IPS DF 19.7 (cell line): ENCODE measurements around the gene SLC7A5.
"Not testable (repeated sequence)": the region's sequence is repeated elsewhere in the genome, so short reads cannot be mapped to it uniquely, and the experiment has no call there.

Experiments
- DNase-seq: peaks from one replicate; pipeline ENCODE4 v3.0.0-alpha.2; 2013; ENCODE audit warnings: low read depth, low spot score

SLC7A5 gene

DNA sequence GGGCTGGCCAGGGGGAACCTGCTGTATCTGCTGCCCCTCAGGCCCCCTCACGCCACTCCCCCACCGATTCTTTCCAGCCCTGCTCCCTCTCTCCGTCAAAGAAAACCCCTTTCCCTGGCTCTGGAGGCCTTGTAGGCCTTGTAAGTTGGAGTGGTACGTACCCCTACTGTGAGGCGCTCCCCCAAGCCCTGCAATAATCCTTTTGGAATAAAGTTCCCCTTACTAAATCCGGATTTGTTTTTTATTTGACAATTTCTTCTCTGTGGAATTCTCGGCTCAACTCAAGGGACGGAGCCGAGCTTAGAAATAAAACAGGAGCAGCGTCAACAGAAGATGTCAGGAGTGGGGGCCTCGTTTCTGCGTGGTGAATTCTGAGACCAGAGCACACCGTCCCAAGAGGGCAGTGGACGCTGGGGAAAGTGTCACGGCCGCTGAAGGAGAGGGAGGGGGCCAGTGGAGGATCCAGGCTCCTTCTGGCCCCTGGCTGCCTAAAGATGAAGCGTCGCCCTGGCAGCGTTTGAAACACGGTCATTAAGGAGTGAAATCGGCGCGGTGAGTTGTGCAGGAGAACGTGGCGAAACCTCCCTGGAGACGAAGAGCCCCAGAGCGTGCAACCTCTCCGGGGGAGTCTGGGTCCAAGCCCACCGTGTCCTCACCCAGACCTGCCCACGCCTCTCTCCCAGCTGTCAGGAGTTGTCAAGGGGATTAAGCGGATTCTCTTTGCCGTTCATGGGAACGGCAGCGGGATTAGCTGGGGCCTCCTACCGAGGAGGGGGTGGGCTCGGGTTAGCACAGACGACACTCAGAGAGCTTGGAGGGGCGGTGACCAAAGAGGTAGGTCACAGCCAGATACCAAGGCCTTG is 47.0 kb downstream of the SLC7A5 start:
- DNase-seq, result no peak

DNA sequence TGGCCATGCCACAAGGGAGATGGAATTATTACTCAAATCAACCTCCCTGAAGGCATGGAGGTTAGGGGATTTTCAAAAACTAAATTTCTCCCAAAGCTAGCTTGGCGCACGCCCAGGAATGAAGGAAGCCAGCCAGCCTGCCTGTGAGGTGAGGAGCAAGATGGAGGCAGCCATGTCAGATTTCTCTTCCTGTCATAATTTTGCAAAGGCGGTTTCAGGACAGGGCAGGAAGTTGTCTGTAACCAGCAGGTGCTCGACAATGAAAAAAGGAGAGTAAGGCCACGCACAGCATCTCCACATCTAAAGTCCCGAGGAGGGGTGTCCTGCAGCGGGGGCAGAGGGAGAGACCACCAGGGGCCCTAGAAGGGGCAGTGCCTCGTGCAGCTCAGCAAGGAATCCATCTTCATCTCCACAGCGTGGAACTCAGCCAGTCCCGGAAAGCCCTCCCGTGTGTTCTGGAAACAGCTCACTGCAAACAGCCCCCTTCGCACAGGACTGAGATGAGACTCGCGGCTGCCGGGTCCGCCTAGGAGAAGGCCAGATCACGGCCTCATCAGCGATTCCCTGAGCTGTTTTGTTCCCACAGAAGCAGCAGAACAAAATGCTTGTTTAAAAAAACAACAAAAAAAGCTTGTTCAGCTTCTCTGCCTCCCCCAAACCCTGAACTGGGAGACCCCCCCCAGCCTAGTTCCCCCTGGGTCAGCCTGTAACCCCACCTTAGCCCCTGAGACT is 47.8 kb downstream of the SLC7A5 start:
- DNase-seq, result no peak

DNA sequence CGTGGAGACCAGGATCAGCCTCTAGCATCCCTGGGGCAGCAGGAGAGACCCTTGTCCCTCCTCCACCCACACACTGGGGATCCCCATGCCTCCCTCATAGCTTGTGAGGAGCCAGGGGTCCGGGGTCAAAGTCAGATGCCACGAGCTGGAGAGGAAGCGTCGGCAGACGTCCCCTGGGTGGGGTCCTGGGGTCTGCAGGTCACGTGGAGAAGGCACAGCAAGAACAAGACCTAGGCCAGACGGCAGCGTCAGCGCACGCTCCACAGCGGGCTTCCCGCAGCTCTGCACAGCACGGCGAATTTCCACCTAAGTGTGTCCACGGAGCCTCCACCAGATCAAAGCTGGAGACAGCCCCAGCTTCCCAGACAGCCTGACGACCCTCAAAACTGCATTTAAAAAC is 49.3 kb downstream of the SLC7A5 start:
- no peak for DNase-seq

DNA sequence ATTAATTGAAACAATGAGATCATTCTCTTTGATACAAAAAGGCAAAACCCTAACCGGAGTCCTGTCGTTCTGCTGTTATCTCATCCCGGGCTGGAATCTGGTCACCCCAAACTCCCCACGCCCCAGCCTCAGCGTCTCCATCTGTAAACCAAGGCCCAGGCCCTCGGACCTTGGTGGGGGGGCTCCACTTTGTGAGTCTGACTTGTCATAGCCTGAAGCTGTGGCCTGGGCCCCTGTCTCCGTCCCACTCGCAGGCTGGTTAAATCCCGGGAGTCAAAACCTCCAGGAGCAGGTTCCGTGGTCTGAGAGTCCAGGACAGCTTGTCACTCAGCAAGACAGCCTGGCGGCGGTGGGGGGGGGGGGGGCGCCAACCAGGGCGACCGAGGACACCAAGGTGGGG is 50.0 kb downstream of the SLC7A5 start:
- DNase-seq, result no peak

DNA sequence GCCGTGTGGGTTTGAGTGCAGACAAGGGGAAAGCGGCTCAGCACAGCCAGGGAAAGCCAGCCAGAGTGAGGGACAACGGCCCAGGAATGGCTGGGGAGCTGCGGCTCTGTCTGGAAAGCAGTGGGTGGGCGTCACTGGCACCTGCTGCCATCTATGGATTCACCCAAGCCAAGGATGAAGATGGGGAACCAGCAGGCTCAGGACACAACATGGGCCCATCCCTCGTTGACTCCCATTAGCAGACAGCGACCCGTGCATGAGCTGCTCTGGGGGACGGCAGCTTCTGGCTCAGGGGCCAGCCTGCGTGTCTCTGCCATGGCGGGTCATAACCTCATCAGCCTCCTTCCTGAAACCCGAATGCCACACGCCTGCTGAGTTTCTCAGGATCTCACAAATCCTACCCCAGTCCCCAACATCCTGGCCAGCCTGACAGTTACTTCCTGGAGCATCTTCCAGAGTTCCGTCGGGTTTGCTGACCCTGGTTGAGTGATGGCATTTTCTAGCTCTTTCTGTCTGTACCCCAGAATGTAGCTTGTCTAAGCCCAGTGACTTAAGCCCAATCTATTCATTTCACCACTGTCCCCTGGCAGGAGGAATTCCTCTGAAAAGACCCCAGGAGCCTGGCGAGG is 50.7 kb downstream of the SLC7A5 start:
- no peak for DNase-seq

DNA sequence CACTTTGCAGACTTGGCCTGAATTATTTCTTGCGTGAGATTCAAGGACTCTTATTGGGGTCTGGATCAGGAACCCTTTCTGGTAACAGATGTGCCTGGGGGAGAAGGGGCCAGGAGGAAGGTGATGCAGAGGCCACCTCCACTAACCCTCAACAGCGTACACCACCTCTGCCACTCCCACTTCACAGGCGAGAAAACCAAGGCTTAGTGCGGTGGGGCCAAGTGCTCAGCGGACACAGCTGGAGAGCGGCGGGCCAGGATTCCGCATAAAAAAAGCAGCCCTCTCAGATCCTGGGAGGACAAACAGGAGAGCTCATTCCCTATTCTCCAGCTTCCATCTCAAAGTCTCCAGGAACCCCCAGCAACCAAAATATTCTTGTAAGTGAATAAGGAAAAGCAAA is 51.4 kb downstream of the SLC7A5 start:
- DNase-seq, result no peak

DNA sequence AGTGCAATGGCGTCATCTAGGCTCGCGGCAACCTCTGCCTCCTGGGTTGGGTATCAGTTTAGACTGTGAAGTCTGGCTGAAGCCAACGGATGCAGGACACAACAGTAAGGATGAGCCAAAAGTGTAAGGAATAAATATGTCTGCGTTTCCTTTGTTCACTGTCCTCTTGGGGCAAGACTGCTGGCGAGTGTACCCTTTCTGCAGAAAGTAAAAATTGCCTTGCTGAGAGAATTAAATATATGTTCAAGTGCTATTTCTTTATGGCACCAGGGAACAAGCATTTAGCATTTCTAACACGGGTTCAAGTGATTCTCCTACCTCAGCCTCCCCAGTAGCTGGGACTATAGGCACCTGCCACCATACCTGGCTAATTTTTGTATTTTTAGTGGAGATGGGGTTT is 51.9 kb downstream of the SLC7A5 start:
- DNase-seq, result not testable (repeated sequence)

DNA sequence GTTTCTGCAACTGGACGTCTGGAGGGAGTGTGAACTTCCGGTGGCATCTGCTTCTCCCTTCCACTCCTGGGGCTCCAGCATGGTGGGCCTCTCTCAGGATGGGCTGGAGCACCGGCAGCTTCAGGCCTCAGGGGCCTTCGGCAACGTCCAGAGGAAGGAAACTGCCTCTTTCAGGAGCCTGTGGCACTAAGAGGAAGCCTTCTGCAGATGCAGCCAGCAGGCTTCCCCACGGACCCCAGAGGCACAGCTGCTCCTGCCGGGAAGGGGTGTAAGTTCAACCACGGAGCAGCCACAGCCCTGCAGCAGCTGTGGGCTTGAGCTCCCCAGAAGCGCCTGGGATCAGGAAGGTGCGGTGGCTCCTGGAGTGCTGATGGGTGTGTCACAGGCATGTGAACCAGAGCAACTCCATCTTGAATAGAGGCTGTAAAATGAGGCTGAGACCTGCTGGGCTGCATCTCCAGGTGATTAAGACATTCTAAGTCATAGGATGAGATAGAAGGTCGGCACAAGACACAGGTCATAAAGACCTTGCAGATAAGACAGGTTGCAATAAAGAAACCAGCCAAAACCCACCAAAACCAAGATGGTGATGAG is 52.7 kb downstream of the SLC7A5 start:
- DNase-seq, result no peak

DNA sequence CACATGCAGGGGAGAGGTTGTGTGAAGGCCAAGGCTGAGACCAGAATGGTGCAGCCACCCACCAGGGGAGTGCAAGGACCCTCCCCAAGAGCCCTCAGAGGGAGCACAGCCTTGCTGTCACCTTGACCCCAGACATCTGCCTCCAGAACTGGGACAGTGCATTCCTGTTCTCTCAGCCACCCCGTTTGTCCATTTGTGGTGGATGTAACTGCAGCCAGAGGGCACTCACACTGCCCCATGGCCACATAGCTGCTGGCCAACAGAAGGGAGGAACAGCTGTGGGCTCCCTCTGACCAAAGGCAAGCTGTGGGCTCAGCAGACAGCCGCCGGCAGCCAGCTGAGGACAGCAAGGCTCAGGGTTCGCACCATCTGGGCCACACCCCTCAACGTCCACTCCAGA is 53.7 kb downstream of the SLC7A5 start:
- no peak for DNase-seq

DNA sequence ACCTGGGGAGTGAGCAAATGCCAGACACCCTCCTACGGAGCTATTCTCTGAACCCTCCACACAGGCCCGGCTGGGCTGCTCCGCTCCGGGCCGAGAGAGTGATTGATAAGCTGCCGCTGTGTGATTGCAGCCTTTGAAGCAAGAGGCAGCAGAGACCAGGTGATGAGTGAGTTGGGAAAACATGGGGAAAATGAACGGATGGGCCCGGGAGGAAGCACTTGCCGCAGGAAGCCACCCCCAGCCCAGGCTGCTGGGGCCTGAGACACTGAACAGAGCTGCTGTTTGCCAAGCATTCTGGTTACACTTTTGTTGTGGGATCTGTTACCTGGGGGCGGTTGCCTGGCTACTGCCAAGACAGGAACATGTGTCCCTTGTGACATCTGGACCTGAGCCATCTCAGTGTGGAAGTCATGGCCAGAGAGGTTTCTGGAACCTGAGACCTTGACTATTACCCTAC is 57.1 kb downstream of the SLC7A5 start:
- DNase-seq, result no peak

DNA sequence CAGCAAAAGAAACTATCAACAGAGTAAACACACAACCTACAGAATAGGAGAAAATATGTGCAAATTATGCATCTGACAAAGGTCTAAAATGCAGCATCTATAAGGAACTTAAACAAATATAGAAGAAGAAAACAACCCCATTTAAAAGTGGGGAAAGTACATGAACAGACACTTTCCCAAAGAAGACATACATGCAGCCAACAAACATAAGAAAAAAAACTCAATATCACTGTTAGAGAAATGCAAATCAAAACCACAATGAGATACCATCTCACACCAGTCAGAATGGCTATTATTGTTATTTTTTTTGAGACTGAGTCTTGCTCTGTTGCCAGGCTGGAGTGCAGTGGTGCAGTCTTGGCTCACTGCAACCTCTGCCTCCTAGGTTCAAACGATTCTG is 57.9 kb downstream of the SLC7A5 start:
- not testable (repeated sequence) for DNase-seq

DNA sequence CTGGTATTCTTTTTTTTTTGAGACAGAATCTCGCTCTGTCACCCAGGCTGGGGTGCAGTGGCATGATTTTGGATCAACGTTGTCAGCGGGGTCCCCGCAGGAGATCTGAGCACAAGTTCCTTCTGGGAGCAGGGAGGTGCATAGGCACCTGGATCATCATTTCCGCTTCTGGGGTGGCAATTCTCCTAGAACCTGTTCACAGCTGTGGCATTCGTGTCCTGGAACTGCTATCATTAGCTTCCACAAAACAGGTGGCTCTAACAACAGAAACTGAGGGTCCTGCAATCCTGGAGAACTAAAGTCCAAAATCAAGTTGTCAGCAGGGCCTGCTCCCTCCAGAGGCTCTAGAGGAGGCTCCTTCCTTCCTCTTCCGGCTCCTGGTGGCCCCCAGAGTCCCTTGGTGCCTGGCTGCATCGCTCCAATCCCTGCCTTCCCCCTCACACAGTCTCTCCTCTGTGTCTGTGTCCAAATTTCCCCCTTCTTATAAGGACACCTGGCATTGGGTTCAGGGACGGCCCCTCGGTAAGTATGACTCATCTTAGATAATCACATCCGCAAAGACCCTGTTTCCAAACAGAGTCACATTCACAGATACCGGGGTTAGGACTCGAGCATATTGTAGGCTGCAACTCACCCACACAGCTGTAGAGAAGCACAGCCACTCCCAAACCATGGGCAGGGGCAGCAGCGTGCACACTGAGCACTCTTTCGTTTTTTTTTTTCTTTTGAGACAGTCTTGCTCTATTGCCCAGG is 60.0 kb downstream of the SLC7A5 start:
- DNase-seq, result no peak

DNA sequence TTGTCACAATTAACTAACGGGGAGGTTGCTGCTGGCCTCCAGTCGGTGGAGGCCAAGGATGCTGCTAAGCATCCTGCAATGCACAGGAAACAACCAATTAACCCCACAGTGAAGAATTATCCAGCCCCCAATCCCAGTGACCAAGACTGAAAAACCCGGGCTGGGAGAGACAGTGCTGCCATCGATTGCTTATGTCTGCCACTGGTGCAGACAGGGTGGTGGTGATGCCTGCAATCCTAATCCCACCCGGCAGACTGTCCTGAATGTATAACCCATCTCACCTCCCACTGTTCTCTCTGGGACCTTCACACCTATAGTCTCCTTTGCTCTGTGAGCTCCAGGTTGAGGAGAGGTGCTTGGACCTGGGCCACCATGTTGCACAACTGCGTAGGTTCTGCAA is 61.2 kb downstream of the SLC7A5 start:
- no peak for DNase-seq

DNA sequence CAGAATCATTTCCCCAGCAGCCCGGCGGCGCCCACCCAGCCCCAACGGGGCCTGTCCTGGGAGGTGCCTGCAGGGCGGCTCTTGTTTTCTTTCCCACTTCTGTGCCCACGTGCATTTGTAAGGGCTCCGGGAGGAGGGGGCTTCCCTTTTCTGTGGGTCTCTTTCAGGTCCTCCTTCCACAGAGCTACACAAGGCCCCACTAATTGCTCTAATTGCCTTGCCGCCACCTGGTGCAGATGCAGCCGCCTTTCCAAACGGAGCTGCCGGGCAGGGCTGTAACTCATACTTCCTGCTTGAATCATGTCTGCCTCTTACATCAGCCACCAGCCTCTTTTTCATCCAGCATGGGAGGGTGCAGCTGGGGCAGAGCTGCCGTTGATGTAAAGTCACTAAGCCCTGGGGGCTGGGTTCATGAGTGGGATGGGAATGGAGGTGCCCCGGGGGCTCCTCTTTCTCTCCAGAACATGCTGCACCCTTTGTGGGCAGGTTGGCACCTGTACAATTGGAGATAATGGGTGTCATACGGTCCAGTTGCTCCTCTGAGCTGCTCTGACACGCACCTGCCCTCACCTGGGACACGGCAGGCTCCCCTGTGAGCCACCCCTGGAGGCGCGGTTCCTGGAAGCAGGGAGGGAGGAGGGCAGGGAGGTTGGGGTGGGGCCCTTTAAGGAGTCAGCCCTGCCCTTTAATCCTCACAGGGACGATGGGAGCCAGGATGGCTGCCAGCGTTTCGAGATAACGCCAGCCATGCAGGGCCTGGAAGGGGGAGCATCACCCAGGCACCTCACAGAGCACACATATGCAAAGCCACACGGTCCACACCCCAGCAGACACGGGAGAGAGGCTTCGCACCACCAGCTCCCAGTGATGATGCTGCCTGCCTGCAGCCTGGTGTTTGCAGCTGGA is 62.4 kb downstream of the SLC7A5 start:
- DNase-seq, result no peak

DNA sequence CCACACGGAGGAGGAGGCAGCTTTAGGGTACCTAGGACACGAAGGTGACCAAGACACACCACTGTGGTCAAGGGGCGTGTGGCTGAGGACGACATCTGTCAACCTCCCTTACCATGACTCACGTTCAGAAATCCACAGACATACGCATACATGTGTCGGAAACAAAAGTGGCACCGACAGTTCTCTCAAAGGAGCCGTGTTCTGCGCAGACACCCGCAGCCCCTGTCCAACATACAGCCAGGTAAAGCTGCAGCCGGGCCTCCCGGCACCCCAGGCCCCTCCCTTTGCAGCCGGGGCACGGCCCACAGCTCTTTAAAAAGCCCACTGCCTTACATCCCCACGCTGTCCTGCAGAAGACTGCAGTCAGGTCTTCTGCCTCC is 63.1 kb downstream of the SLC7A5 start:
- DNase-seq, result no peak

DNA sequence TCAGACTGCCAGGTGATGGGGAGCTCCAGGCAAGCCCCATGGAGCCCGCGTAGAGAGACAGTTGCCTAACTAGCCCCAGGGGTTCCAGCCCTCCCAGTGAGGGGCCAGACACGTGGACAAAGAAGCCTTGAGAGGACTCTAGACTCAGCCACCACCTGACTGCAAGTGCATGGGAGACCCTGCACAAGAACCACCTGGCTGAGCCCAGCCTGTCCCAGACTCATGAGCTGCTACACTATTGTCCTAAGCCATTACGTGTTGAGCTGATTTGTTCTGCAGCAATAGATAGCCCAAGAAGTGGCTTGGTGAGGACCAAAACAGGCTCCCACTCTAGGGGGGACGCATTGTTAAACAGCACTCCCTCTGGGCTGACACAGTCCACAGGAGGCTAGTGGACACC is 65.9 kb downstream of the SLC7A5 start:
- no peak for DNase-seq

DNA sequence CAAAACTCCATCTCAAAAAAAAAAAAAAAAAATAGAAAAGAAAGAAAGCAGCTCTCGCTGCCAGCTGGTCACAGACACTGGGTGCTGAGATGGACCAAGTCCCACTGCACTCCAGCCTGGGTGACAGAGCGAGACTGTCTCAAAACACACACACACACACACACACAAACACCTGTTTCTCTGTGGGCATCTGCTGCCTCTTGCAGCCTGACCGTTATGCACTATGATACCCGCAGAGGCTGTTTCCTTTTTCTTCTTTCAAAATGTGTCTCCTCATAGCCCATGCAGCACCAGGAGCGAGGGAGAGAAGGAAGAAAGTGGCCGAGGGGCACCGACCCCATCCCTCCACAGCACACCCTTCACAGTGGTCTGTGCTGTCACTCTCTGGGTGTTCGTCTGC is 66.6 kb downstream of the SLC7A5 start:
- DNase-seq, result no peak

DNA sequence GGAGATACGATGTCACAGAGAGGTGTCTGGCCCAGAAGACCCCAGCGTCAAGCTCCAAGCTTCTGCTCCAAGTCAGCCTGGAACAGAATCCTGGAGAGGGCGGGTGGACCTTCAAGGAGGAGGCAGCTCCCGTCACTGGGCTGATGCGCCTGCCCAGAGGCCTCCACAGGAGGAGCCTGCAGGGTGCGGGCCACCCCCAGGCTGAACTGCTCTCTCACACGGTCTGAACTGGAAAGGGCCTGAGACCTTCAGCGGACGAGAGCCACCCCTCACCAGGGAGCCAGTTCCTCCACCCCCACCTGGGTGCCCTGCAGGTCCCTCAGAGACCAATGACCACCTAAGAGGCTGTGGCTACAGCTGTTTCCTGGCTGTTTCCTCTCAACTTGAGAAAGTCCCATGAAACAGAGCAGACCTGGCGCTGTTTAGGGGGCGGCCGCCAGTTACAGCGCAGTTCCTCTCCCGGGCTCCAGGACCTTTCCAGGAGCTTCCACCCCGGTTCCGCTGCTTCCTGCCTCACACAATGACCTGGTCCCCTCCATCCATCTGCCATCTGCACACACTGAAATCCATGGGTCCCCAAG is 67.5 kb downstream of the SLC7A5 start:
- no peak for DNase-seq

DNA sequence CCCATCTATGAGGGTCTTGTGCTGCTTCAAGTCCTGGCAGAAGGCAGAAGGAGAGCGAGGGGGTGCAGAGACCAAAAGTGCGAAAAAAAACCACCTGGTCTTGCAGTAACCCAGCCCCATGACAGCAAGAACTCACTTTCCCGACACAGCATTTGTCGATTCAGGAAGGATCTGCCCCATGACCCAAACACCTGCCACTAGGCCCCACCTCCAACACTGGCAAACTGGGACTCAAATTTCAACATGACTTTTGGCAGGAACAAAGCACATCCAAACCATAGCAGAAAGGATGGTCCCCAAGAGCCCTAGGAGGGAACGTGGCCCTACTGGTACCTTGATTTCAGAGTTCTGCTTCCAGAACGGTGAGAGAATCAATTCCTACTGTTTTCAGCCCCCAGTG is 68.8 kb downstream of the SLC7A5 start:
- no peak for DNase-seq

DNA sequence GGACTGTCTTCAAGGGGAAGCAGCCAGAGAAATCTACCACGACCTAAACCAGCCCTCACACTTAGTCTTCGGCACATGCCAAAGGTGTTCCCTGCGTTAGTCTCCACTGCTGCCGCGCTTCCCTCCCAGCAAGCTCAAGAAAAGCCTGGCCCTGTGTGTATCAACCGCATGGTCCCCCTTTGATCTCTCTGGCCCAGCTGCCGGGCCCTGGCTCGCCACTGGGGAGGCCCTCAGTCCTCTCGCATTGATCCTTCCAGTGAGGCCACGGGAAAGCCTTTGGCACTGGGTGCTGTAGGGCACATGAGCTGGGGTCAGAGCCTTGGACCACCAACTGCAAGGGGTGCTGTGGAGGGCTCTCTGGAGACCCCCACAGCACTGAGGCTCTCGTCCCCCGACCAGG is 74.0 kb downstream of the SLC7A5 start:
- no peak for DNase-seq
